Thyroid gland (tissue), 4 donors: ENCODE results near the gene FAM117B. TPM values are rescaled to one million over a fixed set of nuclear protein-coding genes. Genes with fewer than 3 reads are reported as not detected.
"Not testable (repeated sequence)": the region's sequence is repeated elsewhere in the genome, so short reads cannot be mapped to it uniquely, and the experiment has no call there.

Source experiments
- DNase-seq, 2 donors: peaks; one replicate each; pipeline ENCODE4 v3.0.0-alpha.2; 2019
- H3K27ac ChIP-seq, 3 donors: fragments of 200-600 bp; sonication (generic); 1 replicate in 2 of 3; 2 replicates in 1 of 3; pipeline ENCODE4 v1.5.1; 2016 to 2019; ENCODE audit warnings: mild to moderate bottlenecking in 1 of 3, moderate library complexity in 1 of 3
- H3K27me3 ChIP-seq: fragments of 200-600 bp; sonication (generic); one replicate; pipeline ENCODE4 v1.5.1; 2019
- H3K36me3 ChIP-seq, 2 donors: fragments of 200-600 bp; sonication (generic); one replicate each; pipeline ENCODE4 v1.5.1; 2016 to 2019
- H3K4me1 ChIP-seq, 2 donors: fragments of 200-600 bp; sonication (generic); one replicate each; pipeline ENCODE4 v1.5.1; 2017 to 2019
- H3K4me3 ChIP-seq, 3 donors: fragments of 200-600 bp; sonication (generic); replicated peaks in 1 of 3; 1 replicate in 2 of 3; 2 replicates in 1 of 3; pipeline ENCODE4 v1.5.1; 2016; ENCODE audit warnings: mild to moderate bottlenecking in 1 of 3
- H3K9me3 ChIP-seq: fragments of 200-600 bp; sonication (generic); one replicate; pipeline ENCODE4 v1.5.1; 2017
- POLR2A ChIP-seq, 2 donors: fragments of 450-650 bp; IDR thresholded peaks; one replicate each; pipeline ENCODE4 v1.6.1; 2017; ENCODE audit warnings: antibody characterized with exemption in 2 of 2, mild to moderate bottlenecking in 2 of 2, moderate library complexity in 1 of 2
- WGBS, 2 donors: methylation state at CpG; one replicate each; pipeline ENCODE4 v1.1.5; 2017; 5-methylcytosine and 5-hydroxymethylcytosine counted together
- intact Hi-C: fragments of 100-400 bp; cut with DNase I; formaldehyde crosslinking; loops from one replicate; pipeline ENCODE4 v1.15.1; 2023
- total RNA-seq, 4 donors: library from RNA; depleted of rRNA; stranded (reverse); fragments of >200 nt; gene quantifications; one replicate each; pipeline ENCODE4 v1.2.3, GENCODE V29; 2016
- TF ChIP-seq, protein P1 (sequence below), 6 experiments: fragments of 200-600 bp in 3 of 6; fragments of 450-650 bp in 3 of 6; sonication (generic) in 3 of 6; IDR thresholded peaks; one replicate each; pipeline ENCODE4 v1.5.1; 2016 to 2019; ENCODE audit warnings: antibody characterized with exemption in 6 of 6, mild to moderate bottlenecking in 2 of 6, inconsistent platforms in 1 of 6, moderate library complexity in 1 of 6

The FAM117B gene
- total RNA-seq, 4 donors from 2014 or later: 6.7 to 12.4 (median 7.7) TPM

DNA sequence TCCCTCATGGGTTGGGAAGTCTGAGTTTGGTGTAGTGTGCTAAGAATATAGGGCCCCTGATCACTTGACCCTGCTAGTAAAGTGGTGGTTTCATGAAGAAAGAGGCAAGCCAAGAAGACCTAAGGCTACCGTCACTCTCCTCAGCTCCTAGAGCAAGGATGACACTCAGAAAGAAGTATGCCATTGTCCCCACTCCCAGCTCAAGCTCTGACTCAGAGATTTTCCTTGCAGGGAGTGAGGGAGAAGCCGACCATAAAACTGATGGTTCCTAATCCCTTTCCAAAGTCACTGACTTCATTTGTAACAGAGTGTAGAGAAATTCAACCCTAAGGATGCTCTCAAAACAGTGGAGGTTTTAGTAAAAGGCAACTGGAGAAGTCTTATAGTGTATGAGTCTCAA is 155.9 kb downstream of the FAM117B start:
- H3K27me3 ChIP-seq: no peaks in the 10 kb centered on the region
- no peaks in the 10 kb centered on the region for H3K36me3 ChIP-seq
- H3K9me3 ChIP-seq: no peaks in the 10 kb centered on the region
- H3K4me1 ChIP-seq: no peaks in the 10 kb centered on the region
- intact Hi-C loops: no loop called here
- H3K27ac ChIP-seq: no peak overlapping the region
- TF ChIP-seq, protein P1, sequence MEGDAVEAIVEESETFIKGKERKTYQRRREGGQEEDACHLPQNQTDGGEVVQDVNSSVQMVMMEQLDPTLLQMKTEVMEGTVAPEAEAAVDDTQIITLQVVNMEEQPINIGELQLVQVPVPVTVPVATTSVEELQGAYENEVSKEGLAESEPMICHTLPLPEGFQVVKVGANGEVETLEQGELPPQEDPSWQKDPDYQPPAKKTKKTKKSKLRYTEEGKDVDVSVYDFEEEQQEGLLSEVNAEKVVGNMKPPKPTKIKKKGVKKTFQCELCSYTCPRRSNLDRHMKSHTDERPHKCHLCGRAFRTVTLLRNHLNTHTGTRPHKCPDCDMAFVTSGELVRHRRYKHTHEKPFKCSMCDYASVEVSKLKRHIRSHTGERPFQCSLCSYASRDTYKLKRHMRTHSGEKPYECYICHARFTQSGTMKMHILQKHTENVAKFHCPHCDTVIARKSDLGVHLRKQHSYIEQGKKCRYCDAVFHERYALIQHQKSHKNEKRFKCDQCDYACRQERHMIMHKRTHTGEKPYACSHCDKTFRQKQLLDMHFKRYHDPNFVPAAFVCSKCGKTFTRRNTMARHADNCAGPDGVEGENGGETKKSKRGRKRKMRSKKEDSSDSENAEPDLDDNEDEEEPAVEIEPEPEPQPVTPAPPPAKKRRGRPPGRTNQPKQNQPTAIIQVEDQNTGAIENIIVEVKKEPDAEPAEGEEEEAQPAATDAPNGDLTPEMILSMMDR (IDR thresholded peaks at IDR 0.05): no peak
- TF ChIP-seq POLR2A (IDR thresholded peaks at IDR 0.05): no peak
- WGBS, 2 donors: 93 to 100% methylated on average over 2 of the region's 2 CpGs
- no peak for DNase-seq
- H3K4me3 ChIP-seq: no peak overlapping the region

GRCh38 chr2:202797944-202798343 is 163.2 kb downstream of the FAM117B start:
- TF ChIP-seq POLR2A (IDR thresholded peaks at IDR 0.05): no peak
- TF ChIP-seq, protein P1 (IDR thresholded peaks at IDR 0.05): no peak
- Histone ChIP-seq H3K27ac (no peak overlapping the region), H3K36me3 (no peaks in the 10 kb centered on the region), H3K9me3 (no peaks in the 10 kb centered on the region), H3K4me3 (no peak overlapping the region), H3K27me3 (no peaks in the 10 kb centered on the region), H3K4me1 (peaks cover 4 to 6% of the 10 kb centered on the region in 2 donors)
- DNase-seq: no peak
- intact Hi-C loops: no loop called here

GRCh38 chr2:202805911-202806310 is 171.1 kb downstream of the FAM117B start:
- H3K27ac ChIP-seq, H3K27me3 ChIP-seq, intact Hi-C loops, H3K36me3 ChIP-seq, H3K9me3 ChIP-seq, H3K4me3 ChIP-seq: not testable (repeated sequence)
- DNase-seq: peak; percentile 22 to 24
- 67 to 69% methylated on average over 9 of the region's 9 CpGs for WGBS, 2 donors
- peaks cover 13 to 14% of the 10 kb centered on the region in 2 donors for H3K4me1 ChIP-seq

GRCh38 chr2:202807431-202808138 is 172.8 kb downstream of the FAM117B start:
- peak; percentile 93 to 96 for DNase-seq
- WGBS, 2 donors: 63 to 88% methylated on average over 1 of the region's 1 CpG
- H3K9me3 ChIP-seq, H3K36me3 ChIP-seq, H3K4me1 ChIP-seq, intact Hi-C loops, H3K27me3 ChIP-seq, H3K4me3 ChIP-seq: not testable (repeated sequence)
- H3K27ac ChIP-seq: peak overlapping the region; percentile 47 to 72 (median 66)

GRCh38 chr2:202808754-202809153 is 174.0 kb downstream of the FAM117B start:
- WGBS, 2 donors: 96 to 97% methylated on average over 3 of the region's 3 CpGs
- intact Hi-C loops: no loop called here

GRCh38 chr2:202813387-202813786 is 178.6 kb downstream of the FAM117B start:
- no peak overlapping the region for H3K27ac ChIP-seq
- intact Hi-C loops: no loop called here
- DNase-seq: no peak

More at GRCh38 chr2:202808754-202809153, 174.0 kb downstream of the FAM117B start:
- Histone ChIP-seq H3K27me3 (no peaks in the 10 kb centered on the region), H3K36me3 (no peaks in the 10 kb centered on the region), H3K4me1 (peaks cover 7 to 10% of the 10 kb centered on the region in 2 donors), H3K9me3 (no peaks in the 10 kb centered on the region), H3K4me3 (no peak overlapping the region), H3K27ac (no peak overlapping the region)
- no peak for DNase-seq
- TF ChIP-seq, protein P1 (IDR thresholded peaks at IDR 0.05): no peak
- no peak for TF ChIP-seq POLR2A (IDR thresholded peaks at IDR 0.05)

More at GRCh38 chr2:202813387-202813786, 178.6 kb downstream of the FAM117B start:
- 95 to 100% methylated on average over 3 of the region's 3 CpGs for WGBS, 2 donors
- Histone ChIP-seq H3K4me3 (no peak overlapping the region), H3K9me3 (no peaks in the 10 kb centered on the region), H3K4me1 (peaks cover 15 to 16% of the 10 kb centered on the region in 2 donors), H3K36me3 (no peaks in the 10 kb centered on the region), H3K27me3 (no peaks in the 10 kb centered on the region)
- TF ChIP-seq, protein P1 (IDR thresholded peaks at IDR 0.05): no peak
- no peak for TF ChIP-seq POLR2A (IDR thresholded peaks at IDR 0.05)
